KMS-11 (cell line): ENCODE data around the gene MYPOP.
A peak's percentile ranks its signal among the peaks of the same experiment; 100 is the strongest.

ENCODE experiments used
- H2AFZ ChIP-seq: fragments of 200-600 bp; sonication (generic); 2 replicates; pipeline ENCODE4 v1.6.1; 2016; ENCODE audit warnings: antibody characterized with exemption, mixed run types, low read depth
- H3K27ac ChIP-seq: fragments of 200-600 bp; sonication (generic); 2 replicates; pipeline ENCODE4 v1.6.1; 2016; ENCODE audit warnings: mild to moderate bottlenecking, mixed run types
- H3K27me3 ChIP-seq: fragments of 200-600 bp; sonication (generic); 2 replicates; pipeline ENCODE4 v1.6.1; 2017; ENCODE audit warnings: mild to moderate bottlenecking, low read depth, mixed run types, moderate library complexity; ENCODE audit not compliant: insufficient read depth
- H3K36me3 ChIP-seq: fragments of 200-600 bp; sonication (generic); 2 replicates; pipeline ENCODE4 v1.6.1; 2017; ENCODE audit warnings: mild to moderate bottlenecking, mixed run types; ENCODE audit not compliant: insufficient read depth
- H3K4me1 ChIP-seq: fragments of 200-600 bp; sonication (generic); 2 replicates; pipeline ENCODE4 v1.6.1; 2016; ENCODE audit warnings: mild to moderate bottlenecking, low read depth, mixed run types; ENCODE audit not compliant: poor library complexity, severe bottlenecking
- H3K4me2 ChIP-seq: fragments of 200-600 bp; sonication (generic); 2 replicates; pipeline ENCODE4 v1.7.0; 2016; ENCODE audit warnings: mild to moderate bottlenecking, mixed run types
- H3K4me3 ChIP-seq: fragments of 200-600 bp; sonication (generic); IDR thresholded peaks from 2 replicates; pipeline ENCODE4 v1.6.1; 2017; ENCODE audit warnings: low read depth, low read length, mixed read lengths; ENCODE audit not compliant: insufficient read depth
- H3K79me2 ChIP-seq: fragments of 200-600 bp; sonication (generic); 2 replicates; pipeline ENCODE4 v1.6.1; 2016; ENCODE audit warnings: low read depth, mixed run types; ENCODE audit not compliant: insufficient read depth
- H3K9ac ChIP-seq: fragments of 200-600 bp; sonication (generic); 2 replicates; pipeline ENCODE4 v1.6.1; 2016; ENCODE audit warnings: mild to moderate bottlenecking, mixed run types
- H4K20me1 ChIP-seq: fragments of 200-600 bp; sonication (generic); 2 replicates; pipeline ENCODE4 v1.6.1; 2016; ENCODE audit warnings: mild to moderate bottlenecking, mixed run types; ENCODE audit not compliant: insufficient read depth
- CTCF ChIP-seq: fragments of 200-600 bp; sonication (generic); conservative IDR thresholded peaks from 2 replicates; pipeline ENCODE4 v1.6.1; 2017; ENCODE audit warnings: low read depth, mild to moderate bottlenecking, antibody characterized with exemption, low read length, moderate library complexity, mixed read lengths

MYPOP gene

GRCh38 chr19:45906221-45906620 is 3.8 kb upstream of the MYPOP start:
- Histone ChIP-seq H3K9ac (no peak overlapping the region), H3K4me1 (peaks cover 7% of the 10 kb centered on the region), H4K20me1 (no peaks in the 10 kb centered on the region), H2AFZ (no peak overlapping the region), H3K79me2 (no peaks in the 10 kb centered on the region), H3K4me2 (no peak overlapping the region), H3K36me3 (no peaks in the 10 kb centered on the region), H3K27ac (no peak overlapping the region), H3K4me3 (no peak overlapping the region), H3K27me3 (peaks cover 13% of the 10 kb centered on the region; the same call in 1 of the 2 replicates)
- no peak for TF ChIP-seq CTCF

DNA sequence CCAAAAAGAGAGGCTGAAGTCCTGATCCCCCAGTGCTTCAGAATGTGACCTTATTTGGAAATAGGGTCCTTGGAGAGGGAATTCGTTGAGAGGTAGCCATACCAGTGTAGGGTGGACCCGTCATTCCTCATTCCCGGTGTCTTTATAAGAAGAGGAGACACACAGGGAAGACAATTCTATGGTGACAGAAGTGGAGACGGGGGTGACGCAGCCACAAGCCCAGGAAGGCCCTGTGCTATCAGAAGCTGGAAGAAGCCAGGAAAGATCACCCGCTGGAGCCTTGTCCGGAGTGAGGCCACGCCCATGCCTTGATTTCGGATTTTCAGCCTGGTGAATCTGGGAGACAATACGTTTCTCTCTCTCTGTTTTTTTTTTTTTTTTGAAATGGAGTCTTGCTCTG is 2.6 kb upstream of the MYPOP start:
- no peak for TF ChIP-seq CTCF
- Histone ChIP-seq H3K4me3 (no peak overlapping the region), H4K20me1 (no peaks in the 10 kb centered on the region), H3K4me2 (no peak overlapping the region), H3K4me1 (peaks cover 16% of the 10 kb centered on the region), H2AFZ (no peak overlapping the region), H3K27ac (no peak overlapping the region), H3K27me3 (peaks cover 6% of the 10 kb centered on the region; the same call in 1 of the 2 replicates), H3K36me3 (no peaks in the 10 kb centered on the region), H3K79me2 (no peaks in the 10 kb centered on the region), H3K9ac (no peak overlapping the region)

- H3K36me3 ChIP-seq = no peaks in the 10 kb centered on the region
- no peak for TF ChIP-seq CTCF
- H3K9ac ChIP-seq = no peak overlapping the region
- peak overlapping the region; percentile 82 for H3K4me2 ChIP-seq
- H3K27ac ChIP-seq = peak overlapping the region; percentile 23; the same call in 1 of the 2 replicates
- peaks cover 16% of the 10 kb centered on the region for H3K4me1 ChIP-seq
- H3K4me3 ChIP-seq = no peak overlapping the region
- H3K79me2 ChIP-seq = no peaks in the 10 kb centered on the region
- H4K20me1 ChIP-seq = no peaks in the 10 kb centered on the region
- peak overlapping the region; percentile 88 for H2AFZ ChIP-seq
- no peaks in the 10 kb centered on the region; the same call in 1 of the 2 replicates for H3K27me3 ChIP-seq
Observed at GRCh38 chr19:45902651-45903625, 525 bp upstream of the MYPOP start.

GRCh38 chr19:45901432-45901911 is 941 bp downstream of the MYPOP start:
- Histone ChIP-seq H3K27ac (no peak overlapping the region), H3K79me2 (no peaks in the 10 kb centered on the region), H3K36me3 (no peaks in the 10 kb centered on the region), H2AFZ (no peak overlapping the region), H3K4me3 (no peak overlapping the region), H3K27me3 (no peaks in the 10 kb centered on the region; the same call in 1 of the 2 replicates), H3K4me1 (peaks cover 16% of the 10 kb centered on the region), H4K20me1 (no peaks in the 10 kb centered on the region), H3K9ac (no peak overlapping the region), H3K4me2 (peak overlapping the region; percentile 85)
- TF ChIP-seq CTCF = no peak
